ENCODE data around the gene SMNDC1.

Gene SMNDC1

DNA sequence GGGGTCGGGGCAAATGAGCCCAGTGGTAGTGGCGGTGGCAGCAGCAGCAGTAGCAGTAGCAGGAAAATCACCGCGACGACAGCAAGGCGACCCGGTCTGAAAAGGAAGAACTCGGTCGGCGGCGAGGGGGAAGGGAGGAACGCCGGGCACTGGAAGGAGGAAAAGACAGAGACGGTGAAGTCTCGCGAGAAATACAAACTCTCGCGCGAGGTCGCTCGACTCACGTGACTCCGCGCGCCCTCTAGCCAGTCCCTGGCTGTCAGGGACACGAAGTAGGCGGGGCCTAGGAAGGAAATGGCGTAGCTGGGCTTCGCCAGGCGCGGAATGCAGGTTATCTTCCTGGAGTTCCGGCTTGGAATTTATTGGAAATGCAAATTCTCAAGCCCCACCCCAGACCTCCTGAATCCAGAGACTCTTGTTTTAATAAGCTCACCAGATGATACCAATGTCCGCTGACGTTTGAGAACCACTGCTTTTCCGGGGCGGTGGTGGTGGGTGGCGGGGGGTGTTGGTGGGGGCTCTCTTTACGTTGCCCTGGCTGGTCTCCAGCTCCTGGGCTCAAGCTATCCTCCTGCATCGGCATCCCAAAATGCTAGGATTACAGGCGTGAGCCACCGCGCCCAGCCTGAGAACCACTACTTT lies at the start of gene SMNDC1:
TSS of gene SMNDC1 (minus strand) at position 141 of the 642 bp plus-strand sequence. CDS start 1,333 bp downstream, outside the sequence.
- TF ChIP-seq TAF1 (IDR thresholded peaks at IDR 0.05; ENCODE audit: low read depth) (peak; percentile 92), ZBTB7A (IDR thresholded peaks at IDR 0.05; ENCODE audit: low read depth) (0 out of 2 replicates have a peak, but pooled peaks have one; percentile 28), CREB1 (IDR thresholded peaks at IDR 0.05; ENCODE audit: low read depth) (peak; percentile 81), EGR1 (IDR thresholded peaks at IDR 0.05) (no peak), TEAD4 (IDR thresholded peaks at IDR 0.05) (peak; percentile 93), EP300 (IDR thresholded peaks at IDR 0.05; ENCODE audit: borderline replicate concordance) (no peak), NFIC (IDR thresholded peaks at IDR 0.05) (peak; percentile 63), YY1 (IDR thresholded peaks at IDR 0.05; ENCODE audit: low read depth) (peak; percentile 87), RAD21 (IDR thresholded peaks at IDR 0.05; ENCODE audit: low read depth) (no peak), TCF12 (IDR thresholded peaks at IDR 0.05; ENCODE audit: low read depth) (0 out of 2 replicates have a peak, but pooled peaks have one; percentile 42), FOXM1 (IDR thresholded peaks at IDR 0.05; ENCODE audit: borderline replicate concordance, low read depth) (no peak), CEBPB (IDR thresholded peaks at IDR 0.05) (no peak)
- TF ChIP-seq, protein P1, sequence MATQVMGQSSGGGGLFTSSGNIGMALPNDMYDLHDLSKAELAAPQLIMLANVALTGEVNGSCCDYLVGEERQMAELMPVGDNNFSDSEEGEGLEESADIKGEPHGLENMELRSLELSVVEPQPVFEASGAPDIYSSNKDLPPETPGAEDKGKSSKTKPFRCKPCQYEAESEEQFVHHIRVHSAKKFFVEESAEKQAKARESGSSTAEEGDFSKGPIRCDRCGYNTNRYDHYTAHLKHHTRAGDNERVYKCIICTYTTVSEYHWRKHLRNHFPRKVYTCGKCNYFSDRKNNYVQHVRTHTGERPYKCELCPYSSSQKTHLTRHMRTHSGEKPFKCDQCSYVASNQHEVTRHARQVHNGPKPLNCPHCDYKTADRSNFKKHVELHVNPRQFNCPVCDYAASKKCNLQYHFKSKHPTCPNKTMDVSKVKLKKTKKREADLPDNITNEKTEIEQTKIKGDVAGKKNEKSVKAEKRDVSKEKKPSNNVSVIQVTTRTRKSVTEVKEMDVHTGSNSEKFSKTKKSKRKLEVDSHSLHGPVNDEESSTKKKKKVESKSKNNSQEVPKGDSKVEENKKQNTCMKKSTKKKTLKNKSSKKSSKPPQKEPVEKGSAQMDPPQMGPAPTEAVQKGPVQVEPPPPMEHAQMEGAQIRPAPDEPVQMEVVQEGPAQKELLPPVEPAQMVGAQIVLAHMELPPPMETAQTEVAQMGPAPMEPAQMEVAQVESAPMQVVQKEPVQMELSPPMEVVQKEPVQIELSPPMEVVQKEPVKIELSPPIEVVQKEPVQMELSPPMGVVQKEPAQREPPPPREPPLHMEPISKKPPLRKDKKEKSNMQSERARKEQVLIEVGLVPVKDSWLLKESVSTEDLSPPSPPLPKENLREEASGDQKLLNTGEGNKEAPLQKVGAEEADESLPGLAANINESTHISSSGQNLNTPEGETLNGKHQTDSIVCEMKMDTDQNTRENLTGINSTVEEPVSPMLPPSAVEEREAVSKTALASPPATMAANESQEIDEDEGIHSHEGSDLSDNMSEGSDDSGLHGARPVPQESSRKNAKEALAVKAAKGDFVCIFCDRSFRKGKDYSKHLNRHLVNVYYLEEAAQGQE (IDR thresholded peaks at IDR 0.05; ENCODE audit: low read depth), result no peak
- TF ChIP-seq, protein P2, sequence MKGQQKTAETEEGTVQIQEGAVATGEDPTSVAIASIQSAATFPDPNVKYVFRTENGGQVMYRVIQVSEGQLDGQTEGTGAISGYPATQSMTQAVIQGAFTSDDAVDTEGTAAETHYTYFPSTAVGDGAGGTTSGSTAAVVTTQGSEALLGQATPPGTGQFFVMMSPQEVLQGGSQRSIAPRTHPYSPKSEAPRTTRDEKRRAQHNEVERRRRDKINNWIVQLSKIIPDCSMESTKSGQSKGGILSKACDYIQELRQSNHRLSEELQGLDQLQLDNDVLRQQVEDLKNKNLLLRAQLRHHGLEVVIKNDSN (IDR thresholded peaks at IDR 0.05), result peak; percentile 98
- TF ChIP-seq, protein P3, sequence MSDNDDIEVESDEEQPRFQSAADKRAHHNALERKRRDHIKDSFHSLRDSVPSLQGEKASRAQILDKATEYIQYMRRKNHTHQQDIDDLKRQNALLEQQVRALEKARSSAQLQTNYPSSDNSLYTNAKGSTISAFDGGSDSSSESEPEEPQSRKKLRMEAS (IDR thresholded peaks at IDR 0.05), result peak; percentile 60; the same call in 1 of the 2 replicates

DNA sequence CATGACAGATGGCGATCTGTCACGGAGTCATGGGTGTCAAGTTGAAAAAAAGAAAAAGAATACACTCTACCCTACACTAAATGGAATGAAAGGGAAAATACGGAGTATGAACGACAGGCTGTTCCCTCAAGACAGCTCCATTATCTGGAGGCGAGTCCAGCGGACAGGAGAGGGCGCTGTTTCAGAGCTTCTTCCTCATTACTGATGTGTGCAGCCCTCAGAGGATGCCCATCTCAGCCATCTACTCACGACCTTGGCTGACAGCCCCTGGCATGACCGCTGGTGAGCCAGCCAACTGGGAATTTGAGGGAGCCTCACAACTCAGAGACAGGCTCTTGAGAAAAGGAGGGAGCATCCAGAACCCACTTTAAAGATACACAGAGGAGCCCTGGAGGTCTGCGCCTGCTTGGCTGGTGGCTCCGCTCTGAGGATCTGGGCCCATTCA lies 49.6 kb upstream of the SMNDC1 start:
- TF ChIP-seq YY1 (IDR thresholded peaks at IDR 0.05; ENCODE audit: low read depth), result peak; percentile 47; the same call in 1 of the 2 replicates
- no peak for TF ChIP-seq CEBPB (IDR thresholded peaks at IDR 0.05)
- peak; percentile 91 for TF ChIP-seq RAD21 (IDR thresholded peaks at IDR 0.05; ENCODE audit: low read depth)

DNA sequence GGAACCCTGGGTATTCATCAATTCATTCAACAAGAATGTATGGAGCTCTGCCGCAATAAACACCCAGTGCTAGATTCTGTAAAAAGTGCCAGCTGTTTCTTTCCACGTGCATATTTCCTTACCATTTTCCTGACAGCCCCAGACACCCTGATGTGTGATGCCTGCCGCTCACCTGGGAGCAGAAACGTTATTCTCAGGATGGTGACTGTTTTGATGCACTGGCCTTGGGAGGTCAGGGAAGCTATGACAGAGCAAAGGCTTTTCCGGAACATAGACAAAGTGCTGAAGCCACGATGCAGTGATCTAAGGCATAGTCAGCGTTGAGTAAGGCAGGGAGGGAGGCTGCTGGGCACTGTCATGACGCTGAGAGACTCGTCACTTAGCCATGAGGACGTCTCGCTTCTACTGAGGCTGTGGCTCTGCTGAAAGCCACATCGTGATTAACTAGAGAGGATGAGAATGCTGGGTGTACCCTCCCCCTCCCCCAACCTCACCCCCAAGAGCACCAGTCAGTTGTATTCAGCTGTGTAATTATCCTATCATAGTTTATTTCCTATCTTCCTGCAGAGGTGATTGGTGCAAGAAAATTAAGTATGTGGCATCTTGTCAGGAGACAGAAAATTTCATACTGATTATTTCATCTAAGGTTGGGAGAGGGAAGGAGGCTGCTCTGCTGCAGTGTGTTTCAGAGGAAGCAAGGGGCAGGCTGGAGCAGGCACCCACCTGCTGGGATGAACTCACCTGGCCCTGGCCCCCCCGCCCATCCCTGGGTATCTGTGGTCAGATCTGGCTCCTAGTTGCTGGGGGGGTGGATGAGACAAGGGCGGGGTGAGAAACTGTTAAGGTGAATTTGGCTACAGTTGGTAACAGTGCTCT lies 48.8 kb upstream of the SMNDC1 start:
- TF ChIP-seq TEAD4 (IDR thresholded peaks at IDR 0.05) (no peak), CREB1 (IDR thresholded peaks at IDR 0.05; ENCODE audit: low read depth) (no peak), RAD21 (IDR thresholded peaks at IDR 0.05; ENCODE audit: low read depth) (no peak), TAF1 (IDR thresholded peaks at IDR 0.05; ENCODE audit: low read depth) (no peak), EP300 (IDR thresholded peaks at IDR 0.05; ENCODE audit: borderline replicate concordance) (no peak), CEBPB (IDR thresholded peaks at IDR 0.05) (no peak), NFIC (IDR thresholded peaks at IDR 0.05) (no peak), TCF12 (IDR thresholded peaks at IDR 0.05; ENCODE audit: low read depth) (no peak)
- TF ChIP-seq, protein P1 (IDR thresholded peaks at IDR 0.05; ENCODE audit: low read depth), result no peak

DNA sequence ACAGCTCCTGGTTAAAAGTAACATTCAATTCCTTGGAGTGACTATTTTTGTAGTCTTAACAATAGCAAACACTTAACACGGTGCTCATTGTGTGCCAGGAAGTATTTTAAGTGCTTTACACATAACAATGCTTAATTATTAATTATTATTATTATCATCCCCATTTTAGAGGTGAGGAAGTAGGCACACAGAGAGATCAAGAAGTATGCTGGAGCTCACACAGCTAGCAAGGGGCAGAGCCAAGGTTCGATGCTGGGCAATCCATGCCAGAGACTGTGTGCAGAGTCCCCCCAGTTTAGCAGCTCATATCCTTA lies 48.2 kb upstream of the SMNDC1 start:
- TF ChIP-seq EP300 (IDR thresholded peaks at IDR 0.05; ENCODE audit: borderline replicate concordance), result no peak
- TF ChIP-seq, protein P2 (IDR thresholded peaks at IDR 0.05), result no peak
- TF ChIP-seq, protein P1 (IDR thresholded peaks at IDR 0.05; ENCODE audit: low read depth), result no peak
- no peak for TF ChIP-seq TAF1 (IDR thresholded peaks at IDR 0.05; ENCODE audit: low read depth)
- no peak for TF ChIP-seq TCF12 (IDR thresholded peaks at IDR 0.05; ENCODE audit: low read depth)
- no peak for TF ChIP-seq EGR1 (IDR thresholded peaks at IDR 0.05)
- TF ChIP-seq RAD21 (IDR thresholded peaks at IDR 0.05; ENCODE audit: low read depth), result no peak
- no peak for TF ChIP-seq ZBTB7A (IDR thresholded peaks at IDR 0.05; ENCODE audit: low read depth)

Data from Ishikawa (cell line).